HepG2 (cell line): Measurements from ENCODE around the gene LCMT2. TPM values are rescaled to one million over a fixed set of nuclear protein-coding genes. Genes with fewer than 3 reads are reported as not detected.

ENCODE experiments used
- EED ChIP-seq: sonication (generic); formaldehyde crosslinking; IDR thresholded peaks from 2 replicates; pipeline ENCODE4 v1.5.0; 2020; ENCODE audit warnings: mild to moderate bottlenecking, missing genetic modification reagents
- FIP1L1 ChIP-seq: fragments of 200-400 bp; formaldehyde crosslinking; IDR thresholded peaks from 2 replicates; pipeline ENCODE4 v1.6.1; 2018; ENCODE audit warnings: low read depth, mild to moderate bottlenecking, low read length, moderate library complexity, borderline replicate concordance; ENCODE audit not compliant: insufficient read depth
- MTF1 ChIP-seq: sonication (generic); formaldehyde crosslinking; IDR thresholded peaks from 2 replicates; pipeline ENCODE4 v1.5.0; 2020; ENCODE audit warnings: missing genetic modification reagents
- NR3C1 ChIP-seq: sonication (generic); formaldehyde crosslinking; IDR thresholded peaks from 2 replicates; pipeline ENCODE4 v1.4.0; 2020; ENCODE audit warnings: missing genetic modification reagents
- PRMT3 ChIP-seq: sonication (generic); formaldehyde crosslinking; IDR thresholded peaks from 2 replicates; pipeline ENCODE4 v1.8.1; 2022; ENCODE audit warnings: low read depth, mild to moderate bottlenecking, moderate library complexity, missing genetic modification reagents, borderline replicate concordance
- REXO4 ChIP-seq: sonication (generic); formaldehyde crosslinking; IDR thresholded peaks from 2 replicates; pipeline ENCODE4 v1.8.0; 2022; ENCODE audit warnings: missing genetic modification reagents, mild to moderate bottlenecking, borderline replicate concordance
- U2AF1 ChIP-seq: fragments of 200-400 bp; formaldehyde crosslinking; optimal IDR thresholded peaks from 2 replicates; pipeline ENCODE3; 2017; ENCODE audit warnings: mild to moderate bottlenecking, low read depth, low read length
- ZNF607 ChIP-seq: sonication (generic); formaldehyde crosslinking; IDR thresholded peaks from 2 replicates; pipeline ENCODE4 v1.5.1; 2020; ENCODE audit warnings: missing genetic modification reagents, mild to moderate bottlenecking, borderline replicate concordance
- ZNF747 ChIP-seq: sonication (generic); formaldehyde crosslinking; IDR thresholded peaks from 2 replicates; pipeline ENCODE4 v1.8.1; 2023; ENCODE audit warnings: missing genetic modification reagents, mild to moderate bottlenecking, borderline replicate concordance
- polyA plus RNA-seq, 8 experiments: library from polyadenylated mRNA; depleted of rRNA in 3 of 8; stranded (reverse) in 7 of 8; unstranded in 1 of 8; fragments of >200 nt; fragmentation: Illumina TruSeq in 4 of 8; extraction: Trizol in 4 of 8; gene quantifications; 2 replicates each; pipeline versions ENCODE4 v1.2.1 to v1.2.3, GENCODE V29; 2011 to 2016; ENCODE audit warnings: low read depth in 4 of 8, missing spikeins in 1 of 8, mixed read lengths in 1 of 8; ENCODE audit not compliant: insufficient read depth in 1 of 8
- total RNA-seq, 5 experiments: library from RNA; depleted of rRNA; stranded (reverse); fragments of >200 nt; fragmentation: Illumina TruSeq; extraction: Trizol; gene quantifications; 2 replicates each; pipeline ENCODE4 v1.2.3, GENCODE V29; 2016; ENCODE audit warnings: low read depth in 1 of 5
- TF ChIP-seq, protein P1 (sequence below): sonication (generic); formaldehyde crosslinking; conservative IDR thresholded peaks from 2 replicates; pipeline ENCODE4 v1.8.1; 2023; ENCODE audit warnings: missing genetic modification reagents
- TF ChIP-seq, protein P2 (sequence below): sonication (generic); formaldehyde crosslinking; IDR thresholded peaks from 2 replicates; pipeline ENCODE4 v1.5.0; 2020; ENCODE audit warnings: missing genetic modification reagents
- TF ChIP-seq, protein P3 (sequence below), 2 experiments: fragments of 450-650 bp in 1 of 2; sonication (generic) in 1 of 2; formaldehyde crosslinking in 1 of 2; IDR thresholded peaks; 2 replicates each; pipeline versions ENCODE4 v1.6.1 to v1.8.0; 2016 to 2022; ENCODE audit warnings: antibody characterized with exemption in 1 of 2, mild to moderate bottlenecking in 1 of 2, missing genetic modification reagents in 1 of 2
- TF ChIP-seq, protein P4 (sequence below): sonication (generic); formaldehyde crosslinking; IDR thresholded peaks from 2 replicates; pipeline ENCODE4 v1.4.0; 2020; ENCODE audit warnings: low read depth, mild to moderate bottlenecking, missing genetic modification reagents

The LCMT2 gene
- total and polyA plus RNA-seq, 2 of the 13 experiments (the other 11 are each of a cell fraction or from before 2014, with no cell fraction given): 6.9 to 9.1 TPM

- TF ChIP-seq, protein P1, sequence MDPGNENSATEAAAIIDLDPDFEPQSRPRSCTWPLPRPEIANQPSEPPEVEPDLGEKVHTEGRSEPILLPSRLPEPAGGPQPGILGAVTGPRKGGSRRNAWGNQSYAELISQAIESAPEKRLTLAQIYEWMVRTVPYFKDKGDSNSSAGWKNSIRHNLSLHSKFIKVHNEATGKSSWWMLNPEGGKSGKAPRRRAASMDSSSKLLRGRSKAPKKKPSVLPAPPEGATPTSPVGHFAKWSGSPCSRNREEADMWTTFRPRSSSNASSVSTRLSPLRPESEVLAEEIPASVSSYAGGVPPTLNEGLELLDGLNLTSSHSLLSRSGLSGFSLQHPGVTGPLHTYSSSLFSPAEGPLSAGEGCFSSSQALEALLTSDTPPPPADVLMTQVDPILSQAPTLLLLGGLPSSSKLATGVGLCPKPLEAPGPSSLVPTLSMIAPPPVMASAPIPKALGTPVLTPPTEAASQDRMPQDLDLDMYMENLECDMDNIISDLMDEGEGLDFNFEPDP (CRISPR knock-in tag): no peak
- TF ChIP-seq, protein P2, sequence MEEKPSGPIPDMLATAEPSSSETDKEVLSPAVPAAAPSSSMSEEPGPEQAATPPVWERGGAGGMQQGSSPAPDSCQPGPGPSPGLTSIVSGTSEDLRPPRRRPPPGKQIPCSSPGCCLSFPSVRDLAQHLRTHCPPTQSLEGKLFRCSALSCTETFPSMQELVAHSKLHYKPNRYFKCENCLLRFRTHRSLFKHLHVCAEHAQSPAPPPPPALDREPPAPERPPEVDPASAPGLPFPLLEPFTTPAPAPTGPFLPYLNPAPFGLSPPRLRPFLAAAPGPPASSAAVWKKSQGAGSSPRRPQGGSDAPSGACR (CRISPR knock-in tag): peak; percentile 78; the same call in 1 of the 2 replicates
- TF ChIP-seq MTF1 (CRISPR knock-in tag) (no peak), FIP1L1 (no peak), U2AF1 (peak; percentile 55), ZNF747 (peak; percentile 91; the same call in 1 of the 2 replicates), NR3C1 (CRISPR knock-in tag) (no peak), PRMT3 (CRISPR knock-in tag) (peak; percentile 54), EED (CRISPR knock-in tag) (no peak; the same call in none of the 2 replicates), ZNF607 (peak; percentile 16; the same call in 1 of the 2 replicates), REXO4 (CRISPR knock-in tag) (no peak)
- TF ChIP-seq, protein P3, sequence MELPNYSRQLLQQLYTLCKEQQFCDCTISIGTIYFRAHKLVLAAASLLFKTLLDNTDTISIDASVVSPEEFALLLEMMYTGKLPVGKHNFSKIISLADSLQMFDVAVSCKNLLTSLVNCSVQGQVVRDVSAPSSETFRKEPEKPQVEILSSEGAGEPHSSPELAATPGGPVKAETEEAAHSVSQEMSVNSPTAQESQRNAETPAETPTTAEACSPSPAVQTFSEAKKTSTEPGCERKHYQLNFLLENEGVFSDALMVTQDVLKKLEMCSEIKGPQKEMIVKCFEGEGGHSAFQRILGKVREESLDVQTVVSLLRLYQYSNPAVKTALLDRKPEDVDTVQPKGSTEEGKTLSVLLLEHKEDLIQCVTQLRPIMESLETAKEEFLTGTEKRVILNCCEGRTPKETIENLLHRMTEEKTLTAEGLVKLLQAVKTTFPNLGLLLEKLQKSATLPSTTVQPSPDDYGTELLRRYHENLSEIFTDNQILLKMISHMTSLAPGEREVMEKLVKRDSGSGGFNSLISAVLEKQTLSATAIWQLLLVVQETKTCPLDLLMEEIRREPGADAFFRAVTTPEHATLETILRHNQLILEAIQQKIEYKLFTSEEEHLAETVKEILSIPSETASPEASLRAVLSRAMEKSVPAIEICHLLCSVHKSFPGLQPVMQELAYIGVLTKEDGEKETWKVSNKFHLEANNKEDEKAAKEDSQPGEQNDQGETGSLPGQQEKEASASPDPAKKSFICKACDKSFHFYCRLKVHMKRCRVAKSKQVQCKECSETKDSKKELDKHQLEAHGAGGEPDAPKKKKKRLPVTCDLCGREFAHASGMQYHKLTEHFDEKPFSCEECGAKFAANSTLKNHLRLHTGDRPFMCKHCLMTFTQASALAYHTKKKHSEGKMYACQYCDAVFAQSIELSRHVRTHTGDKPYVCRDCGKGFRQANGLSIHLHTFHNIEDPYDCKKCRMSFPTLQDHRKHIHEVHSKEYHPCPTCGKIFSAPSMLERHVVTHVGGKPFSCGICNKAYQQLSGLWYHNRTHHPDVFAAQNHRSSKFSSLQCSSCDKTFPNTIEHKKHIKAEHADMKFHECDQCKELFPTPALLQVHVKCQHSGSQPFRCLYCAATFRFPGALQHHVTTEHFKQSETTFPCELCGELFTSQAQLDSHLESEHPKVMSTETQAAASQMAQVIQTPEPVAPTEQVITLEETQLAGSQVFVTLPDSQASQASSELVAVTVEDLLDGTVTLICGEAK (IDR thresholded peaks at IDR 0.05): 0 out of 2 replicates have a peak, but pooled peaks have one; percentile 21
- TF ChIP-seq, protein P3 (CRISPR knock-in tag; IDR thresholded peaks at IDR 0.05): no peak; the same call in none of the 2 replicates
- TF ChIP-seq, protein P4, sequence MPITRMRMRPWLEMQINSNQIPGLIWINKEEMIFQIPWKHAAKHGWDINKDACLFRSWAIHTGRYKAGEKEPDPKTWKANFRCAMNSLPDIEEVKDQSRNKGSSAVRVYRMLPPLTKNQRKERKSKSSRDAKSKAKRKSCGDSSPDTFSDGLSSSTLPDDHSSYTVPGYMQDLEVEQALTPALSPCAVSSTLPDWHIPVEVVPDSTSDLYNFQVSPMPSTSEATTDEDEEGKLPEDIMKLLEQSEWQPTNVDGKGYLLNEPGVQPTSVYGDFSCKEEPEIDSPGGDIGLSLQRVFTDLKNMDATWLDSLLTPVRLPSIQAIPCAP: no peak
These were observed 40.9 kb upstream of the LCMT2 start, which contains the start of the genes TUBGCP4 and ZSCAN29 (continued) for GRCh38 chr15:43370975-43371974.
